GM12891 (cell line): Measurements from ENCODE around the gene SLAMF9.

Experiments
- DNase-seq: peaks from one replicate; pipeline ENCODE4 v3.0.0; 2011; ENCODE audit warnings: low spot score; ENCODE audit not compliant: insufficient read length
- FAIRE-seq: peaks from 2 replicates; lab custom pipeline; 2011; peaks lifted over from hg19 to GRCh38; lab: Jason Lieb, UNC
- PAX5 ChIP-seq: IDR thresholded peaks from 2 replicates; pipeline ENCODE4 v1.6.1; 2011; ENCODE audit warnings: low read length, moderate library complexity, mild to moderate bottlenecking; ENCODE audit not compliant: insufficient read depth, severe bottlenecking
- POLR2A ChIP-seq: IDR thresholded peaks from 2 replicates; pipeline ENCODE4 v1.6.1; 2011; ENCODE audit warnings: low read depth, low read length, control low read depth
- POLR2AphosphoS5 ChIP-seq: IDR thresholded peaks from 2 replicates; pipeline ENCODE4 v1.6.1; 2011; ENCODE audit warnings: low read depth, low read length, control low read depth
- POU2F2 ChIP-seq: IDR thresholded peaks from 2 replicates; pipeline ENCODE4 v1.6.1; 2011; ENCODE audit warnings: low read depth, mild to moderate bottlenecking, control low read depth, low read length, moderate library complexity
- SPI1 ChIP-seq: IDR thresholded peaks from 2 replicates; pipeline ENCODE4 v1.6.1; 2011; ENCODE audit warnings: low read depth, low read length, control low read depth
- TAF1 ChIP-seq: IDR thresholded peaks from 2 replicates; pipeline ENCODE4 v1.6.1; 2011; ENCODE audit warnings: low read depth, low read length, control low read depth

Gene SLAMF9

DNA sequence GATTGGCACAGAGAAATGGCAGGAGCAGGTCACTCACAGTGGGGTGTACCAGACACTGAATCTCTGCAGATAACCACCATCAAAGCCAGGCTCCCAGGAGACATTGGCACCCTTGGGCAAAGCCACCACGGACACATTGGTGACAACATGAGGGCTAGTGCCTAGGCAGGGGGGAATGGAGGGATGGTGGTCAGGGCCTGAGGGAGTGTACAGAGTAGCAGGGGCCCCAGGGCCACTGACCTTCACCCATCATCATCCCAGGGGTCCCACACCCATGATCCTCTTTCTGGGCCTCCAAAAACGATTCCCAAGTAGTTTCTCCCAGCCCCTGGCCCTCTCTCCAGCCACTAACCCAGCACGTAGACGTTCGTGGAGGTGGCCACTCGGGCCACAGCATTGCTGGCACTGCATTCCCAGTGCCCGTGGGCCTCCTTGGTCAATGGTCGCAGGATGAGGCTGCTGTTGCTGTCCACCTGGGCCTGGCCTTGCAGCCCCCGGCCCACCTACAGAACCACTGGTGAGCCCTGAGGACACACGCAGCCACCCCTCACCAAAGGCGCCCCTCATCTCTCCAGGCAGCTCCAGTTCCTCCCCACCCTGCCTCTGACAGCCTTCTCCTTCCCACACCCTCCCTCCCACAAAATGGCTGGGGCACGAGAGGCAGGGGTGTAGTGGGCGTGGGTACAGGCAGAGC lies 22.8 kb downstream of the SLAMF9 start:
- TF ChIP-seq POLR2AphosphoS5 (no peak), SPI1 (no peak), TAF1 (no peak), POU2F2 (no peak), PAX5 (no peak), POLR2A (no peak)
- FAIRE-seq: no peak
- DNase-seq: no peak

DNA sequence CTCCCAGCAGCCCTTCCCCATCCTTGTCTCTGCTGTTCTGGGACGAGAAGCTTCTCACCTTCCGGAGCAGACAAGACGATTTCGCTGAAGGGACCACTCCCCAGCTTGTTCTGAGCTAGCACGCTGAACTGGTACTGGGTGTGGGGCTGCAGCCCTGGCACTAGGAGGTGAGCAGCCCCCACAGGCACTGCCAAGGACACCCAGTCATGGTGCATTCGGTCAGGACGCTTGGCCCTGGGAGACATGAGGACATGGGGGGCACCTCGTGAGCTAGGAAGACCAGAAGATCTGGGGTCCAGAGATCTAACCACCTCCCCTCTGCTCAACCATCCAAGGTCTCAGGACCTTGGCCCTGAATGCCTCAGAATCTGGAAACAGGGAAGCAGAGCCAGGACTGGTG lies 23.4 kb downstream of the SLAMF9 start:
- no peak for FAIRE-seq
- TF ChIP-seq POU2F2: no peak
- TF ChIP-seq TAF1: no peak
- TF ChIP-seq POLR2A: no peak
- TF ChIP-seq POLR2AphosphoS5: no peak
- no peak for TF ChIP-seq SPI1
- TF ChIP-seq PAX5: no peak
- DNase-seq: no peak

DNA sequence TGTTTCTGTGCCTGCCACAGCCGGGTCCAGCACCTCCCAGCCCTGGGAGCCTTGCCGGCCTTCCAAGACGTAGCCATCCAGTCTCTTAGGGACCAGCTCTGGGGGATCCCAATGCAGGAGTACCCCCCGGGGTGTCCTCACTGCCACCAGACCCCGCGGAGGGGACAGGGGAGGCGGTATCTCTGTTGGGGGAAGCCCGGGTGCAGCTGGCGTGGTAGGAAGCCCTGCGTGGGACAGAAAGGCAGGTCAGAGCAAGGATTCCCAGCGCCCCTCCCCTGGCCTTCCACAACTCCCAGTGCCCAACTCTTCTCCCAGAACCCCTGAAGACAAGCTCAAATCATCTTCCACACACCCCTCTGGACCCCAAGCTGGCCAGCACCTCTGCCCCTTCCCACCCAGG lies 23.8 kb downstream of the SLAMF9 start:
- DNase-seq (no peak), FAIRE-seq (no peak)
- no peak for TF ChIP-seq POLR2AphosphoS5
- no peak for TF ChIP-seq POU2F2
- TF ChIP-seq PAX5: no peak
- no peak for TF ChIP-seq SPI1
- TF ChIP-seq POLR2A: no peak
- TF ChIP-seq TAF1: no peak

DNA sequence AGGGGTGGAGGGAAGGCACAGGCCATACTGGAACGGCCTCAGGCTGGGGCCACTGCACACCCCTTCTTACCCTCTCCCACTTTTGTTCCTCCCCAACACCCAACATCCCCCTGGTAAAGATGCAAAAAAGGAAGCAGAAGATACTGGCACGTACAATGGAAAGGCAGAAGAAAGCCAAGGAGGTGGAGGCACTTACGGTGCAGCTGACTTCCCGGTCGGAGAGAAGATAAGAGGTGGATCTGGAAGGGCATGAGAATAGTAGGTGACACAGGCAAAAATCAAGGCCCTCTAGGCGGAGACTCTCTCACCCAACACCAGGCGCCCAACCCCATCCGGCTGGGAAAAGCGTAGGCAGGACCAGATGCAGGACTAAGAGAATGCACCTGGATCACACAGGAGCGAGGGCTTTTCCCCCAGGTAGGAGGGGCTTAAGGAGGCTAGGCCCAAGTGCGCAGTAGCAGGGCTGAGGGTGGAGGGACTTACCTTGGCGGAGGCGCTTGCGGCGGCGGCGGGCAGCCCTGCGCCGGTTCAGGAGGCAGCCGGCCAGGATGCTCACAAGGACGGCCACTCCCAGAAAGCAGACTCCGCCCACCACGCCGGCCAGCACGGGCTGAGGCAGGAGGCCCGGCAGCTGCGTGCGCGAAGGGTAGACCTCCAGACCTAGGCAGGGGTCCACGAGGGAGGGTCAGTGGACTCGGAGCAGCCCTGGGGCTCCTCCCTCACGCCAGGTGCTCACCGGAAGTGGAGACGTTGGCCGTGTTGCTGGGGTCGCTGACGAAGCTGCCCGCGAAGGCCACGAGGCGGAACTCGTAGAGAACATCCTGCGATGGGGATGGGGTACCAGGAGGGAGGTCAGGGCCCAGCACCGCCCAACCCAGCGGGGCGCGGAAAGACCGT lies 24.6 kb downstream of the SLAMF9 start:
- FAIRE-seq (no peak), DNase-seq (no peak)
- TF ChIP-seq PAX5 (no peak), POU2F2 (no peak), TAF1 (no peak)

DNA sequence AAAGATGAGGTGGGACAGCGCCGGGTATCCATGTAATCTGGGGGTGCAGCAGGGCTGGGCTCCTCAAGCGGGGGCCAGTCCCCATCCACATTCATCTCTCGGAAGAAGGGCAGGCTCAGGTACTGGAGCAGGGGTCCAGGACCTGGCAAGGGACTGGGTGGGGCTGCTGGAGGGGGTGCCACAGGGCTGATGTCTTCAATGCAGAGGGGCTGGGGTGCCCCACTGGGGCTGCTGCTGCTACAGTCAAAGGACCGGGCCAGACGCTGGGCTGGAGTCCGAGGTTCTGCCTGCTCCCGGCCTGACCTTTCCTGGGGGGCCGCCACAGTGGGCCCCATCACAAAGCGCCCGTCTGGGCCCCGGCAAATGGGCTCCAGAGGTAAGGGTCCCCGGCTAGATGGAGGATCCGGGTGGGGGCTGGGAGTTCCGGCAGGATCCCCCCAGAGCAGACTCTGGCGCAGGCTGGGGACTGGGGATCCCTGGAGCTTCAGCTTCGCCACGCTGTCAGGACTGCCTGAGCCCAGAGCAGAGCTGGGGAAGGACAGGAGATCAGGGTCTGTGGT lies 25.5 kb downstream of the SLAMF9 start:
- FAIRE-seq: no peak
- DNase-seq: no peak
- TF ChIP-seq POLR2AphosphoS5 (no peak), PAX5 (no peak), POLR2A (no peak), POU2F2 (no peak), SPI1 (no peak), TAF1 (no peak)

DNA sequence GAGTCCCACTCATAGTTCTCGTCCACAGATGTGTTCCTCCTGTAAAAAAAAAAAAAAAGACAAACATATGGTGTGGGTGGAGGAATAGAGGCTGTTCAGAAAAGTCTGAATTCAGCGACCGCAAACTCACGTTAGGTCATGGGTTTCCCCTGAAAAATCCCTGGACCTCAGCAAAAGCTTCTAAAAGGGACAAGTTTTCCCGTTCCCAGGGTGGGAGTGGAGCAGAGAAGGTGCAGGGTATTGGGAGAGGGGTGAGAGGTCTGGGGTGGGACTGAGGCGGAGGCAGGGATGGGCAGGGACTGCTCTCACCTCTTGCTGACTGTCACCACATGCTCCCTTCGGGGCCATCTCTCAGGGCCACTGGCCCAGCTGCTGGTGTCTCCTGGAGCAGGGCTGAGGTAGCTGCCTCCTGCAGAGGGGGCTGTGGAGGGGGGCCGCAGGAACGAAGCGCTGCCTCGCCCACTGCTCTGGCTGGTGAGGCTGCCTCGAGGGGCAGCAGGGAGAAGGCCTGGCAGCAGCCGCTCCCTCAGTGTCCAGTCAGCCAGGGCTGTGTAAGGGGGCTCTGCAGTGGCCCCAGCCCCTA lies 26.1 kb downstream of the SLAMF9 start:
- TF ChIP-seq SPI1 (no peak), POLR2AphosphoS5 (no peak), POU2F2 (no peak), TAF1 (no peak), PAX5 (no peak), POLR2A (no peak)
- DNase-seq (no peak), FAIRE-seq (no peak)

DNA sequence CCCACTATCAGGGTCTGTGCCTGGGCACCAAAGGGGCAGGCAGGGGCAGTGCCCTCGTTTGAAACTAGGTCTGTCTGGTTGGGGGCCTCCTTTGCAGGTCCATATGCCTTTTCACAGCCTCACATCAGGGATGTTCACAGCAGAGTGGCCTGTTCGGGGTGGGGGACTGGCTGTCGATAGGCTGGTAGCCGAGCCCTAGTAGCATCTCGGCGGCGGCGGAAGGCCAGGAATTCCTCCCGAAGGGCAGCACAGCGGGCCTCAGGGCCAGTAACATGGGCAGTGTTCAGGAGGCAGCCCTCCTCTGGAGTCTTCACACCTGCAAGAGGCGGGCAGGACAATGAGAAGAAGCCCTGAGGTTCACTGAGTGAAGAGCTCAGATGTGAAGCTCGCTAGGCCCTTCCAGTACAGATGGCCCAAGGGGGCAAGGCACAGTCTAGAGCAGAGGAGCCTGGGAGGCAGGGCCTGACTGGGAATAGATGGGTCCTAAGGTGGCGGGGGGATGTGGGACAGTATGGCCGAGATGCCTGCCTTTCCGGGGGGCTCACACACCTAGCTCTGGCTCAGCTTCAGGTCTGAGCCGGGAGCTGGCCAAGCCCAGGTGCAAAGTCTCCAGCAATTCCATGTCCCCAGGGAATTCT lies 26.7 kb downstream of the SLAMF9 start:
- TF ChIP-seq TAF1: no peak
- TF ChIP-seq PAX5: no peak
- no peak for TF ChIP-seq POU2F2
- no peak for TF ChIP-seq POLR2AphosphoS5
- no peak for TF ChIP-seq SPI1
- no peak for TF ChIP-seq POLR2A
- no peak for FAIRE-seq
- no peak for DNase-seq

DNA sequence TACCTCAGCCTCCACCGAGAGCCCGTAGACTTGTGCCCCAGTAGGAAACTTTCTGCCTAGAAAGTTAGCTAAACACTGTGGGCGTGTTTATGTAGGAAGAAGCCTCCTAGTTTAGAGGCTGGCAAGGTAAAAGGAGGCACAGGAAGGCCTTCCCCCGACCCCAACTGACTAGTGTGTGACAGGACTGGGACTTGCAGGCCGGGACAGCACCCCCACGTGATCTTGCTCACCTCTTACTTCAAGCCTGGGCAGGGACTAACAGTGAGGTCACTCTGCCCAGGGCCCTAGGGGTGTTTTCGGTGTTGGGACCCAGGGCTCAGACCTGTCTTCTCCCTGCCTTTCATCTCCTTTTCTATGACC lies 28.3 kb downstream of the SLAMF9 start:
- TF ChIP-seq POU2F2 (no peak), TAF1 (no peak), POLR2A (no peak), PAX5 (no peak), SPI1 (no peak), POLR2AphosphoS5 (no peak)
- DNase-seq (no peak), FAIRE-seq (no peak)
